HL-60 (cell line): ENCODE results near the gene CCL18.
A peak's percentile ranks its signal among the peaks of the same experiment; 100 is the strongest.
"Not testable (repeated sequence)": the region's sequence is repeated elsewhere in the genome, so short reads cannot be mapped to it uniquely, and the experiment has no call there.

Experiments used
- DNase-seq, 2 experiments: peaks; one replicate each; pipeline ENCODE4 v3.0.0-alpha.2; 2010 to 2020; ENCODE audit warnings: low read depth in 1 of 2, low spot score in 1 of 2
- H3K27ac ChIP-seq: fragments of 250-450 bp; sonication (Bioruptor Pico); replicated peaks from 2 replicates; pipeline ENCODE4 v1.5.1; 2020; ENCODE audit warnings: mild to moderate bottlenecking, moderate library complexity
- H3K27me3 ChIP-seq: fragments of 250-450 bp; sonication (Bioruptor Pico); 2 replicates; pipeline ENCODE4 v1.5.1; 2021; ENCODE audit warnings: mild to moderate bottlenecking, moderate library complexity; ENCODE audit not compliant: insufficient read depth, poor library complexity, severe bottlenecking
- H3K4me3 ChIP-seq: replicated peaks from 2 replicates; pipeline ENCODE4 v1.5.1; 2011; ENCODE audit warnings: mild to moderate bottlenecking, control low read depth, low read length; ENCODE audit not compliant: insufficient read depth
- GABPA ChIP-seq: IDR thresholded peaks from 2 replicates; pipeline ENCODE4 v1.6.1; 2012; ENCODE audit warnings: low read depth
- POLR2AphosphoS5 ChIP-seq: IDR thresholded peaks from 2 replicates; pipeline ENCODE4 v1.6.1; 2012; ENCODE audit warnings: low read depth
- REST ChIP-seq: IDR thresholded peaks from 2 replicates; pipeline ENCODE4 v1.6.1; 2012; ENCODE audit warnings: low read depth; ENCODE audit not compliant: insufficient replicate concordance
- SPI1 ChIP-seq: IDR thresholded peaks from 2 replicates; pipeline ENCODE4 v1.6.1; 2012; ENCODE audit warnings: low read depth, mild to moderate bottlenecking, borderline replicate concordance
- TF ChIP-seq, protein P1 (sequence below): IDR thresholded peaks from one replicate; pipeline ENCODE4 v1.5.1; 2011; ENCODE audit warnings: low read length, control low read depth, inconsistent platforms; ENCODE audit not compliant: insufficient read depth

Gene CCL18

GRCh38 chr17:36103401-36103975 is 39.4 kb downstream of the CCL18 start, which contains the start of gene CCL4:
CCL4 (plus strand) TSS chr17:36103827; CDS start chr17:36103906, 79 bp downstream.
- not testable (repeated sequence) for H3K27me3 ChIP-seq, H3K4me3 ChIP-seq
- peak; percentile 66 to 86 for DNase-seq
- TF ChIP-seq SPI1 (peak; percentile 95), POLR2AphosphoS5 (peak; percentile 70)
- peak within 1 kb of the TSS; percentile 73 for H3K27ac ChIP-seq

- not testable (repeated sequence) for H3K4me3 ChIP-seq, DNase-seq, H3K27me3 ChIP-seq
- peak overlapping the region; percentile 73 for H3K27ac ChIP-seq
These were observed 40.2 kb downstream of the CCL18 start for GRCh38 chr17:36104246-36104645.

GRCh38 chr17:36104701-36105181 is 40.7 kb downstream of the CCL18 start:
- H3K27ac ChIP-seq, result peak overlapping the region; percentile 73
- TF ChIP-seq SPI1 (peak; percentile 7; the same call in 1 of the 2 replicates), POLR2AphosphoS5 (peak; percentile 38; the same call in 1 of the 2 replicates), GABPA (no peak)
- TF ChIP-seq, protein P1, sequence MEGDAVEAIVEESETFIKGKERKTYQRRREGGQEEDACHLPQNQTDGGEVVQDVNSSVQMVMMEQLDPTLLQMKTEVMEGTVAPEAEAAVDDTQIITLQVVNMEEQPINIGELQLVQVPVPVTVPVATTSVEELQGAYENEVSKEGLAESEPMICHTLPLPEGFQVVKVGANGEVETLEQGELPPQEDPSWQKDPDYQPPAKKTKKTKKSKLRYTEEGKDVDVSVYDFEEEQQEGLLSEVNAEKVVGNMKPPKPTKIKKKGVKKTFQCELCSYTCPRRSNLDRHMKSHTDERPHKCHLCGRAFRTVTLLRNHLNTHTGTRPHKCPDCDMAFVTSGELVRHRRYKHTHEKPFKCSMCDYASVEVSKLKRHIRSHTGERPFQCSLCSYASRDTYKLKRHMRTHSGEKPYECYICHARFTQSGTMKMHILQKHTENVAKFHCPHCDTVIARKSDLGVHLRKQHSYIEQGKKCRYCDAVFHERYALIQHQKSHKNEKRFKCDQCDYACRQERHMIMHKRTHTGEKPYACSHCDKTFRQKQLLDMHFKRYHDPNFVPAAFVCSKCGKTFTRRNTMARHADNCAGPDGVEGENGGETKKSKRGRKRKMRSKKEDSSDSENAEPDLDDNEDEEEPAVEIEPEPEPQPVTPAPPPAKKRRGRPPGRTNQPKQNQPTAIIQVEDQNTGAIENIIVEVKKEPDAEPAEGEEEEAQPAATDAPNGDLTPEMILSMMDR, result no peak

DNA sequence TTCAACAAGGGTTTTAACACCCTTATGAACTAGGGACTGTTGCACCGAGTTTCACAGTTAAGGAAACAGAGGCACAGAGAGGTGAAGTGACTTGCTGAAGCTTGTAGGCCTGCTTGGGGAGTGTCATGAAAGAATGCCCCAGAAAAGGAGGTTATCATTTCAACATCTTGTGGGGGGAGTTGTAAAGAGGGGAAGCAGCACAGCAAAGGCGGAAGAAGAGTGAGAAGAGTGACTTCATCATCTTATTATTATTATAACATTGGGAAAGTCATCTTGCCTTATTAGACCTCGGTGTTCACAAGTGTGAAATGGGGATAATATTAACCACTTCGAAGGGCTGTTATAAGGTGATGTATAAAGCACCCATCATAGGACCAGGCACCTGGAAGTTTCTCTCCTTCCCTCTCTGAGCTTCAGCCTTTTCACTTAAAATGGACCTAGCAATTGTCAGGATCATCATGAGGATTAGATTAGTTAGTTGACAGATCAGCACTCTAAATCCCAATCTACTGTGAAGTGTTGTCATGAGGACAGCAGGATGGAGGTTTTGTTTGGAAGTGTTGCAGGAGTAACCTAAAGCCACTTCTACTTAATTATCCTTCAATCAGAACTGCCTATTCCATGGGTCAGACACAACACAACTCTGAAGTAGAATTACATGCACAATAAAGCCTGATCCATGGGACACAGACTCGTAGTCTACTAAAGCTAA is 41.9 kb downstream of the CCL18 start:
- DNase-seq, result peak; percentile 61 to 65
- TF ChIP-seq SPI1 (peak; percentile 40; the same call in 1 of the 2 replicates), REST (no peak), POLR2AphosphoS5 (peak; percentile 84; the same call in 1 of the 2 replicates)
- no peak overlapping the region for H3K4me3 ChIP-seq
- H3K27ac ChIP-seq, result peak overlapping the region; percentile 73
- no peaks in the 10 kb centered on the region for H3K27me3 ChIP-seq

More at GRCh38 chr17:36104701-36105181, 40.7 kb downstream of the CCL18 start:
- peak in 1 of 2 experiments; percentile 38 for DNase-seq
- Histone ChIP-seq H3K4me3 (no peak overlapping the region), H3K27me3 (no peaks in the 10 kb centered on the region)

DNA sequence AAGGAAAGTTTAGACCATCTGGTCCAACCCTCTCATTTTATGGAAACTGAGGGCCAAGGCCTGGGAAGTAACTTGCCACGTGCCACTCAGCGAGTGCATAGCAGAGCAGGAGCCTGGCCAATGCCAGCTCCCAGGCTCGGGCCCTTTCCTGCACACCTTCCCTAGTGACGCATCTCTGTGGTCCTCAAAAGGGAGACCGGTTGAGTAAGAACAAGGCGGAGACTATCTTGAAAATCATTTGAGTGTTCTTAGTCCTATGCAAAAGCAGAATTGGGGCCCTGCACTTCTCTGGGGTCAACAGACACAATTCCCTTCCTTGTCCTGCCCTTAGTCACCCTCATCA is 42.4 kb downstream of the CCL18 start:
- Histone ChIP-seq H3K4me3 (no peak overlapping the region), H3K27ac (peak overlapping the region; percentile 15; the same call in 1 of the 2 replicates), H3K27me3 (no peaks in the 10 kb centered on the region)
- DNase-seq, result no peak
- TF ChIP-seq SPI1 (no peak), POLR2AphosphoS5 (no peak)
- TF ChIP-seq, protein P1, result no peak

DNA sequence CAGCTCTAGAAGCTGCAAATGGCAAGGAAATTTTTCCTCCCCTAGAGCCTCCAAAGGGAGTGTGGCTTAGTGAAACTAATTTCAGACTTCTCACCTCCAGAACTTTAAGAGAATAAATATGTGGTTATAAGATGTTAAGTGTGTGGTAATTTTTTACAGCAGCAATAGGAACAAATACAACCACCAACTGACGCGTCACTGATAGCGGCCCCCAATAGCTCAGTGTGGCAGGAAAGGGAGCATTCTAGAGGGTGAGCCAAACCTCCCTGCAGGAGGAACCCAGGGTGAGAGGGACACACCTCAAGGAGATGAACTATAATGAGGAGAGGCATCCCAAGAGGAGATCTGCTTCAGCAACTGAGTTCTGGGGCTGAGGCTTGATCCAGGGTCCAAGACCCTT is 43.6 kb downstream of the CCL18 start:
- peak overlapping the region; percentile 60 for H3K27ac ChIP-seq
- no peak for DNase-seq
- no peaks in the 10 kb centered on the region for H3K27me3 ChIP-seq
- TF ChIP-seq REST (no peak), POLR2AphosphoS5 (no peak), SPI1 (no peak), GABPA (no peak)
- TF ChIP-seq, protein P1, result no peak
- H3K4me3 ChIP-seq, result no peak overlapping the region
